Heart left ventricle (tissue), 16 donors: ENCODE results near the gene PI4KA. TPM values are rescaled to one million over a fixed set of nuclear protein-coding genes. Genes with fewer than 3 reads are reported as not detected.

Experiments
- ATAC-seq, 4 donors: fragments of 200-7000 bp; cut with Tn5 transposase; one replicate each; pipeline ENCODE4 v1.9.1; 2020 to 2022; ENCODE audit warnings: moderate library complexity in 4 of 4, mild to moderate bottlenecking in 3 of 4, moderate number of reproducible peaks in 1 of 4
- DNase-seq, 5 donors: peaks; one replicate each; pipeline ENCODE4 v3.0.0-alpha.2; 2020
- H3K27ac ChIP-seq, 12 donors: fragments of 200-600 bp; sonication (generic) in 4 of 12; one replicate each; pipeline versions ENCODE4 v1.5.0 to v1.8.0; 2016 to 2022; ENCODE audit warnings: mild to moderate bottlenecking in 2 of 12
- H3K27me3 ChIP-seq, 9 donors: fragments of 200-600 bp; sonication (generic) in 2 of 9; one replicate each; pipeline versions ENCODE4 v1.5.1 to v1.8.0; 2016 to 2022; ENCODE audit warnings: mild to moderate bottlenecking in 3 of 9
- H3K36me3 ChIP-seq, 9 donors: fragments of 200-600 bp; sonication (generic) in 2 of 9; one replicate each; pipeline versions ENCODE4 v1.5.0 to v1.8.0; 2018 to 2022; ENCODE audit warnings: mild to moderate bottlenecking in 2 of 9
- H3K4me1 ChIP-seq, 12 donors: fragments of 200-600 bp; sonication (generic) in 4 of 12; one replicate each; pipeline versions ENCODE4 v1.5.0 to v1.8.0; 2016 to 2022; ENCODE audit warnings: mild to moderate bottlenecking in 3 of 12
- H3K4me3 ChIP-seq, 12 donors: fragments of 200-600 bp; sonication (generic) in 4 of 12; one replicate each; pipeline versions ENCODE4 v1.5.0 to v1.8.0; 2017 to 2022; ENCODE audit warnings: mild to moderate bottlenecking in 9 of 12, moderate library complexity in 4 of 12
- H3K9me3 ChIP-seq, 12 donors: fragments of 200-600 bp; sonication (generic) in 4 of 12; one replicate each; pipeline versions ENCODE4 v1.5.0 to v1.8.0; 2016 to 2022; ENCODE audit warnings: mild to moderate bottlenecking in 1 of 12
- CTCF ChIP-seq, 12 donors: fragments of 200-600 bp; sonication (generic) in 4 of 12; IDR thresholded peaks; one replicate each; pipeline versions ENCODE4 v1.5.0 to v1.8.0; 2018 to 2022; ENCODE audit warnings: antibody characterized with exemption in 12 of 12, mild to moderate bottlenecking in 5 of 12
- POLR2A ChIP-seq, 2 donors: fragments of 450-650 bp; IDR thresholded peaks; one replicate each; pipeline ENCODE4 v1.6.1; 2017; ENCODE audit warnings: antibody characterized with exemption in 2 of 2, mild to moderate bottlenecking in 2 of 2, moderate library complexity in 2 of 2
- WGBS, 4 donors: extraction: QIAGEN DNeasy Blood & Tissue Kit in 2 of 4; methylation state at CpG; one replicate each; pipeline versions ENCODE4 v1.1.5 to v1.1.7; 2013 to 2018; 5-methylcytosine and 5-hydroxymethylcytosine counted together
- intact Hi-C, 10 donors: fragments of 100-400 bp; cut with DNase I; formaldehyde crosslinking; loops; one replicate each; pipeline versions ENCODE4 v1.11.1 to v1.14.2; 2022
- polyA plus RNA-seq, 2 donors: library from polyadenylated mRNA; stranded (reverse); fragments of 200-250 nt; gene quantifications; one replicate each; pipeline ENCODE4 v1.2.3, GENCODE V29; 2013
- total RNA-seq, 9 donors: library from RNA; depleted of rRNA in 2 of 9; stranded (reverse); fragments of >200 nt in 2 of 9; fragmentation: NEBNext Ultra II Directional in 3 of 9; extraction: Animal tissue kit (Norgen Biotek cat#: 25700) in 3 of 9; gene quantifications; one replicate each; pipeline versions ENCODE4 v1.1.0 to v1.2.4, GENCODE V29; 2016 to 2023
- donor health status: ischemic (EF 13 %, LVEDD 7.1; RV severe dilation, severe dysfunction).
- donor health status: healthy with polysubstance abuse.
- donor health status: DM: no; HTN: yes; CAD: no.
- donor health status: DM: no; HTN: no; CAD: no.
- donor health status: ischemic (EF 25% LVEDD 6.9; RV normal size, moderate dysfunction).
- donor health status: ischemic (EF 25% LVEDD 5.7; RV mildly dilated, moderate dysfunction).
- donor health status: healthy.
- donor health status: DM: yes; HTN: yes; CAD: no.
- donor health status: ischemic (EF 35%, LVEDD 5.7; RV mildly dilated, moderate dysfunction).
- donor health status: nonischemic (EF 11% LVEDD 7.7; RV severe dilation, severe dysfunction).
- donor health status: DM: yes; HTN: yes; CAD: no.
- donor health status: PGD.
- donor health status: ischemic (EF 29% LVEDD 5.4; RV normal size, mild dysfunction).
- donor health status: nonischemic (EF 23%, LVEDD 6.1; RV moderate dilation, normal function).

The PI4KA gene
- total and polyA plus RNA-seq, 11 donors, result 20.6 to 66.4 (median 46.9) TPM

GRCh38 chr22:20805972-20806471 is 52.6 kb downstream of the PI4KA start:
- Histone ChIP-seq H3K9me3 (no peaks in the 10 kb centered on the region), H3K4me3 (no peak overlapping the region), H3K36me3 (peaks cover 0 to 97% (median 93%) of the 10 kb centered on the region in 9 donors), H3K4me1 (no peaks in the 10 kb centered on the region), H3K27me3 (no peaks in the 10 kb centered on the region), H3K27ac (no peak overlapping the region)
- 77 to 83% (median 80%) methylated on average over 3 of the region's 3 CpGs for WGBS, 4 donors
- DNase-seq, result no peak
- TF ChIP-seq POLR2A (IDR thresholded peaks at IDR 0.05), result no peak
- no peak for TF ChIP-seq CTCF (IDR thresholded peaks at IDR 0.05)
- intact Hi-C loops, result no loop called here
- no peak for ATAC-seq

- ATAC-seq, result no peak
- H3K4me1 ChIP-seq, result no peaks in the 10 kb centered on the region
- intact Hi-C loops, result no loop called here
- H3K4me3 ChIP-seq, result no peak overlapping the region
- H3K9me3 ChIP-seq, result no peaks in the 10 kb centered on the region
- no peaks in the 10 kb centered on the region for H3K27me3 ChIP-seq
- DNase-seq, result no peak
- TF ChIP-seq POLR2A (IDR thresholded peaks at IDR 0.05) (no peak), CTCF (IDR thresholded peaks at IDR 0.05) (no peak)
- H3K36me3 ChIP-seq, result peaks cover 0 to 98% (median 93%) of the 10 kb centered on the region in 9 donors
- H3K27ac ChIP-seq, result no peak overlapping the region
- WGBS, 4 donors, result 91 to 96% (median 93%) methylated on average over 5 to 6 of the region's 6 CpGs
Measured at GRCh38 chr22:20804650-20805049, 54.0 kb downstream of the PI4KA start.

GRCh38 chr22:20803696-20804324 is 54.8 kb downstream of the PI4KA start:
- peak; percentile 45 to 63 (median 52) for ATAC-seq
- TF ChIP-seq CTCF (IDR thresholded peaks at IDR 0.05) (peak in 11 of 12 donors; percentile 15 to 51 (median 38)), POLR2A (IDR thresholded peaks at IDR 0.05) (no peak)
- H3K27ac ChIP-seq, result no peak overlapping the region
- H3K27me3 ChIP-seq, result no peaks in the 10 kb centered on the region
- no peak overlapping the region for H3K4me3 ChIP-seq
- peaks cover 4 to 98% (median 93%) of the 10 kb centered on the region in 9 donors for H3K36me3 ChIP-seq
- 68 to 77% (median 74%) methylated on average over 10 to 11 of the region's 11 CpGs for WGBS, 4 donors
- peak in 2 of 5 donors; percentile 32 to 33 for DNase-seq
- intact Hi-C loops, result no loop called here
- H3K4me1 ChIP-seq, result no peaks in the 10 kb centered on the region
- no peaks in the 10 kb centered on the region for H3K9me3 ChIP-seq

- Histone ChIP-seq H3K36me3 (peaks cover 4 to 100% (median 98%) of the 10 kb centered on the region in 9 donors), H3K27me3 (no peaks in the 10 kb centered on the region), H3K27ac (no peak overlapping the region), H3K4me3 (no peak overlapping the region), H3K9me3 (no peaks in the 10 kb centered on the region), H3K4me1 (no peaks in the 10 kb centered on the region)
- intact Hi-C loops, result no loop called here
- WGBS, 4 donors, result 94 to 96% (median 95%) methylated on average over 11 of the region's 11 CpGs
- TF ChIP-seq CTCF (IDR thresholded peaks at IDR 0.05), result no peak
- peak in 1 of 4 donors; percentile 24 for ATAC-seq
- no peak for DNase-seq
Measured at GRCh38 chr22:20802922-20803553, 55.6 kb downstream of the PI4KA start.
